ENCODE data around the gene ATXN7.

- TF ChIP-seq CTCF (conservative IDR thresholded peaks at IDR 0.05 in 1 of 2, IDR thresholded peaks at IDR 0.05 in 1 of 2; ENCODE audit: extremely low read depth in 1 of 2, insufficient read depth in 1 of 2, low read depth in 1 of 2, low read length in 2 of 2) (no peak), EZH2 (IDR thresholded peaks at IDR 0.05; ENCODE audit: borderline replicate concordance, low read length) (no peak)
Measured at GRCh38 chr3:63920001-63920400, 56.3 kb downstream of the ATXN7 start.

All from mammary epithelial cell (primary cell).